ENCODE results near the gene CHDH.

CHDH gene

DNA sequence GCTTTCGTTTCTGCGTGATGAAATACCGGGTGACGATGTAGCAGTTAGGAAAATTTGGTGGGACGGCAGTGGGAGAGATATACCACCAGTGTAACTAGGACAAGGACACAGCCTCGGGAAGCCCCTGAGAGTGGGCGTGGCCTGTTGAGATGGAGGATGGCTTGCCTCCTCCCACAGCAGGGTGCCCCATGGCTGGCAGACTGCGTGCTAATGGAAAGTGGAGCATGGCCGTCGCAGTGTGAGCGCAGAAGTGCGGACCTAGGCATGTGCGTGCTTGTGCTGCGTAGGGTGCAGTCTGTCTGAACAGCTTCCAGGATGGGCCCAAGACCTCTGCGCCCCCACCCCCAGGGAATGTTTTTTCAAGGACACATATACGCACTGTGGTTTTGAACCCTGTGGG is 56.8 kb downstream of the CHDH start:
- no peaks in the 10 kb centered on the region for H3K36me3 ChIP-seq (ENCODE audit: insufficient read depth, low read length)
- H3K9me3 ChIP-seq (ENCODE audit: control insufficient read depth, insufficient read depth, low read length): no peaks in the 10 kb centered on the region
- peaks cover 6% of the 10 kb centered on the region; the same call in 1 of the 2 replicates for H3K4me1 ChIP-seq (ENCODE audit: insufficient read depth, low read length)
- H3K9ac ChIP-seq (ENCODE audit: low read depth, low read length): no peak overlapping the region

DNA sequence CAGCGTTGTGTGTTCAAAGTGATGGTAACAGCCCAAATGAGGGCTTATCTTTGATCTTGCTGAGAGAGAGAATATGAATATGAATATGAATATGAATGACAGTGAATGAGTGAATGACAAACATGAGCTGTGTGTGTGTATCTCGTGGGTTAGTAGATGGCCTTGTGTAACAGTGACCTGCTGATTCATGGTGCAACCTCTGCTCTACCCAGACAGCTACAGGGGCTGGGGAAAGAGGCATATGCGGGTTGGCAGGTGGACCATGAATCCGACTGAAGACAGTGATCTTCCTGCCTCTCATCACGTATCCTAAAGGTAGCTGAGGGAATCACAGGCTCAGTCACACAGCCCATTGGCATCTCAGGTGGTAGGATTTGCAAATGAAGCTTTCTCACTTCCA is 58.2 kb downstream of the CHDH start:
- Histone ChIP-seq H3K9ac (ENCODE audit: low read depth, low read length) (no peak overlapping the region), H3K4me1 (ENCODE audit: insufficient read depth, low read length) (no peaks in the 10 kb centered on the region), H3K9me3 (ENCODE audit: control insufficient read depth, insufficient read depth, low read length) (no peaks in the 10 kb centered on the region), H3K36me3 (ENCODE audit: insufficient read depth, low read length) (no peaks in the 10 kb centered on the region)

DNA sequence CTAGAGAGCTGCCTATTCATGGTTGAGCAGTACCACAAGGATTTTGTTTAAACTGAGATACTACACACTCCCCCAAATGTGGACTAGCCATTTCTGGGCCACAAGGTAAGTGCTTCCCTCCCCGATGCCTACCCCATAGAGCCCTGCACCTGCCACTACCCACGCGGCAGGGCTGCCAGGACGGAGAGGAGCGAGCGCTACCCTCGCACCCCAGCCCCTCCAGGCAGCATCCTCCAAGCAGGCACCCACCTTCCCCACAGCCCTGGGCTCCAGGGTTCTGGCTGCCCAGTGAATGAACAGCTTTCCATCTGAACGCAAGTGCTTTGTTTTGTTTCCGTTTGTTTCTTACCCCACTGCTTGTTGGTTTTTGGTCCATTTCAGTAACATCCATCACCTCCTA is 59.2 kb downstream of the CHDH start:
- H3K4me1 ChIP-seq (ENCODE audit: insufficient read depth, low read length): no peaks in the 10 kb centered on the region

DNA sequence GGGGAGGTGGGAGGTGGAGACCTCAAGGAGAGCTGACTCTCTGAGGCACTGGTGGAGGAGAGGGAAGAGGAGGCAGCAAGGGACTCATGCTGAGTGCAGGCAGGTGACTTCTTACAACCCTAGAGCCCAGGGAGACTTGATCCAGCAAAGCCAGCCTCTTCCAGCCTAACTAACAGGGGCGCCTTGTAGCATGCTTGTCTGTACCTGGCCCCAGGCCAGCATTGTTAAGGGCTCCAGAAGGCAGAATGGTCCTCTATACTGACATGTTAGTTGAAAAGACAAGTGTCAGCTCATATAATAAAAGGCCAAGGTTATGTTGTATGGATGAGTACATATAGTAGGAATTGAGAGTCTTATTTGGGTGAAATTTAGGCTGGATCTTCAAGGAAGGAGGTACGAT is 65.4 kb downstream of the CHDH start:
- Histone ChIP-seq H3K4me1 (ENCODE audit: insufficient read depth, low read length) (no peaks in the 10 kb centered on the region), H3K36me3 (ENCODE audit: insufficient read depth, low read length) (no peaks in the 10 kb centered on the region), H3K9me3 (ENCODE audit: control insufficient read depth, insufficient read depth, low read length) (no peaks in the 10 kb centered on the region), H3K9ac (ENCODE audit: low read depth, low read length) (no peak overlapping the region)

More for the DNA sequence above, 59.2 kb downstream of the CHDH start:
- H3K9me3 ChIP-seq (ENCODE audit: control insufficient read depth, insufficient read depth, low read length): no peaks in the 10 kb centered on the region
- no peaks in the 10 kb centered on the region for H3K36me3 ChIP-seq (ENCODE audit: insufficient read depth, low read length)
- no peak overlapping the region for H3K9ac ChIP-seq (ENCODE audit: low read depth, low read length)

DNA sequence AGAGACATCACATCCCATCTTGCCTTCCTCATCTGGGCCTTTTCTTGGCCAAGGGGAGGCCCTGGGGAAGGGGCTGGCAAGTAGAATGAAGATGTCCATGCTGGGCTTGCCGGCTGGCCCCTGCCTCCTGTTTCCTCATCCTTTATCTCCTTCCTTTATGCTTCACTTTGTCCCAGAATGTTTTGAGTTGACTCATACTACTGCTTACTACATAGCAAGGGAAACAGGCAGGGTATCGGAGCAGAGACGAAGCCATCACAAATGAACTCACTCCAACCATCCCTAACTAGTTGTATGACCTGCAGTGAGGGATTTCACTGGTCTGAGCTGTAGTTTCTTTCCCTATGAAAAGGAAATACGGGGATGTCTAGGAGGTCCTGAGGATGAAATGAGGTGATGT is 66.0 kb downstream of the CHDH start:
- Histone ChIP-seq H3K36me3 (ENCODE audit: insufficient read depth, low read length) (no peaks in the 10 kb centered on the region), H3K4me1 (ENCODE audit: insufficient read depth, low read length) (no peaks in the 10 kb centered on the region), H3K9ac (ENCODE audit: low read depth, low read length) (no peak overlapping the region), H3K9me3 (ENCODE audit: control insufficient read depth, insufficient read depth, low read length) (no peaks in the 10 kb centered on the region)

DNA sequence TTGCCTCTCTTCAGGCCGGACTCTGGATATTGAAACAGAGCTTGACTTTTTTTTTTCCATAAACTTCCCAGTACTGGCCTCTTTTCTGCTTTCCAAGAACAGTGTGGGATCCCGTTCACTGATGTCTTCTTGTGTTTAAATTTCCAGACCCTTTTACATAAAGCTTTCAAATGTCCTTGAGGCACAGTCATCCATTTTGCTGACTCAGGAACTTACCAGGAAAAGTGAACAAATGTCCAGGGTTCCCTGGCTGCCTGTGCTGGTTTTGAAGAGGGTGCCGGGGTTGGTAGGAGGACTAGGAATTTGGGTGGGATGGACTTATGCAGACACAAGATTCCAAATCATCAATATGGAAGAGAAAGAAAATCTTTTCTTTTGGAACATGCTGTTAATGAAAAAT is 68.1 kb downstream of the CHDH start:
- Histone ChIP-seq H3K9ac (ENCODE audit: low read depth, low read length) (no peak overlapping the region), H3K36me3 (ENCODE audit: insufficient read depth, low read length) (no peaks in the 10 kb centered on the region), H3K9me3 (ENCODE audit: control insufficient read depth, insufficient read depth, low read length) (no peaks in the 10 kb centered on the region), H3K4me1 (ENCODE audit: insufficient read depth, low read length) (no peaks in the 10 kb centered on the region)

DNA sequence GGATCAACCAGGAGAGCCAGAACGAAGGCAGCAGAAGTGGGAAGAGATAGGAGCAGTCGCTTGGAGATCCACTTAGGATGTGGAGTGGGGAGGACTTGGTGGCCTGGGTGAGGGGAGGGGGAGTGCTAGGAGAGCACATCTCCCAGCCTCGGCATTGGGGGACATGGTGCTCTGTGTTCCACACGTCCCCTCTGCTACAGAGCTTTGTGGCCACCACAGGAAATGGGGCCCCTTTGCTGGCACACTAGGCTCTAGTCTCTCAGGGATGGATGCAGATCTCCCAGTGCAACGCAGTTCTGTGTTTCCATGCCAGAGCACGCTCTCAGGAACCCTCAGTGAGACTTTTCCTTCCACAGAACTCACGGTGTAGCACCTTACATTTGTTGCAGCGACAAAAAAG is 68.8 kb downstream of the CHDH start:
- H3K9ac ChIP-seq (ENCODE audit: low read depth, low read length): no peak overlapping the region
- H3K4me1 ChIP-seq (ENCODE audit: insufficient read depth, low read length): no peaks in the 10 kb centered on the region
- H3K36me3 ChIP-seq (ENCODE audit: insufficient read depth, low read length): no peaks in the 10 kb centered on the region
- no peaks in the 10 kb centered on the region for H3K9me3 ChIP-seq (ENCODE audit: control insufficient read depth, insufficient read depth, low read length)

- Histone ChIP-seq H3K9ac (ENCODE audit: low read depth, low read length) (no peak overlapping the region), H3K9me3 (ENCODE audit: control insufficient read depth, insufficient read depth, low read length) (no peaks in the 10 kb centered on the region), H3K36me3 (ENCODE audit: insufficient read depth, low read length) (no peaks in the 10 kb centered on the region), H3K4me1 (ENCODE audit: insufficient read depth, low read length) (no peaks in the 10 kb centered on the region)
These were observed 69.6 kb downstream of the CHDH start for GRCh38 chr3:53776494-53777101.

GRCh38 chr3:53775834-53776251 is 70.4 kb downstream of the CHDH start:
- Histone ChIP-seq H3K9me3 (ENCODE audit: control insufficient read depth, insufficient read depth, low read length) (no peaks in the 10 kb centered on the region), H3K9ac (ENCODE audit: low read depth, low read length) (no peak overlapping the region), H3K4me1 (ENCODE audit: insufficient read depth, low read length) (no peaks in the 10 kb centered on the region), H3K36me3 (ENCODE audit: insufficient read depth, low read length) (no peaks in the 10 kb centered on the region)

DNA sequence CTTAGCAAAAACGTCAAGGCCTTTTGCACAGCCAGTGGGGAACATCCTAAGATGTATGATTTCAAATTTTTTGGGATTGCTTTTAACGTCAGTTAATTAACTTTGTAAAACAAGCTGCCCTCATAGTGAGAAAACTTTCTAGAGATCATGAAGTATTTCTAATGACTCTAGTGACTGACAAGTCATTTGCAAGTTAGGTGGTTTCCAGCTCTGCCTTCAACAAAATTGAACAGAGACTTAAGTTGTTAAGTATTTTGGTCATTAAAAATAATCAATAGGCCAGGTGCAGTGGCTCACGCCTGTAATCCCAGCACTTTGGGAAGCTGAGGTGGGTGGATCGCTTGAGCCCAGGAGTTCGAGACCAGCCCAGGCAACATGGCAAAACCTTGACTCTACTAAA is 71.2 kb downstream of the CHDH start:
- no peak overlapping the region for H3K9ac ChIP-seq (ENCODE audit: low read depth, low read length)
- no peaks in the 10 kb centered on the region for H3K9me3 ChIP-seq (ENCODE audit: control insufficient read depth, insufficient read depth, low read length)
- no peaks in the 10 kb centered on the region for H3K4me1 ChIP-seq (ENCODE audit: insufficient read depth, low read length)
- no peaks in the 10 kb centered on the region for H3K36me3 ChIP-seq (ENCODE audit: insufficient read depth, low read length)

GRCh38 chr3:53774414-53774813 is 71.8 kb downstream of the CHDH start:
- Histone ChIP-seq H3K36me3 (ENCODE audit: insufficient read depth, low read length) (no peaks in the 10 kb centered on the region), H3K4me1 (ENCODE audit: insufficient read depth, low read length) (no peaks in the 10 kb centered on the region), H3K9ac (ENCODE audit: low read depth, low read length) (no peak overlapping the region), H3K9me3 (ENCODE audit: control insufficient read depth, insufficient read depth, low read length) (no peaks in the 10 kb centered on the region)

DNA sequence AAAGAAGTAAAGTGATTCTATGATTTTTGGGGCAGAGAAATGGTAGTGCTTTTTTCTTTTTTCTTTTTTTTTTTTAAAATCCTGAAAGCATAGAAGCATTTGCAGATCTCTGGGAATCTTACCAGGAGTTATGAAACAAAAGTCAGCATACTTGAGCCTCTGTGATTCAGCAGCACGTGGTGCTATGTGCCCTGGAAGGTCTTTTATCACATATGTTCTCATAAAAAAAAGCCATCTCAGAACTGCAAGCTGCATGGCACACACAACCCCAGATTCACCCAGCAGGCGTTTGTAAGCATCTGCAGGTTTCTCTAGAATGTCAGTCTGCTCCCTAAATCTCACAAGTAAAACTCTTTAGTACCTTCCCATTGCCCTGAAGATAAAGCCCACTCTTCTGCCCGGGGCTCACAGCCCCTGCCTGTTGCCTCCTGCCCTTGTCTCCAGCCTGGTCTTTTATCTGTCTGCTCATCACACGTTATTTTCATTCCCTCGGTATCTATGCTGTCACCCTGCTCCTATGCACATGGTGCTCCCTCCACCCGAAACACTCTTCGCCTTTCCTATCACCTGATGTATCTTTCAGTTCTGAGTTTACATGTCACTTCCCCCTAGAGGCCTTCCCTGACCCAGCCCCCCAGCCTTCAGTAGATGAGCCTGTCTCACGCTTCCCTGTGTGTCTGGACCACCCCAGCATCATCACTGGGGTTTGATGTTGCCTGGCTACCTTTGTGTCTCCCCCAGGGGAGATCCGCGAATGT is 72.4 kb downstream of the CHDH start:
- no peaks in the 10 kb centered on the region for H3K36me3 ChIP-seq (ENCODE audit: insufficient read depth, low read length)
- no peaks in the 10 kb centered on the region for H3K9me3 ChIP-seq (ENCODE audit: control insufficient read depth, insufficient read depth, low read length)
- no peak overlapping the region for H3K9ac ChIP-seq (ENCODE audit: low read depth, low read length)
- 0 out of 2 replicates have a peak, but pooled peaks cover 2% of the 10 kb centered on the region for H3K4me1 ChIP-seq (ENCODE audit: insufficient read depth, low read length)

- Histone ChIP-seq H3K36me3 (ENCODE audit: insufficient read depth, low read length) (no peaks in the 10 kb centered on the region), H3K9me3 (ENCODE audit: control insufficient read depth, insufficient read depth, low read length) (no peaks in the 10 kb centered on the region), H3K4me1 (ENCODE audit: insufficient read depth, low read length) (0 out of 2 replicates have a peak, but pooled peaks cover 5% of the 10 kb centered on the region), H3K9ac (ENCODE audit: low read depth, low read length) (no peak overlapping the region)
These were observed 73.2 kb downstream of the CHDH start for GRCh38 chr3:53773021-53773436.

DNA sequence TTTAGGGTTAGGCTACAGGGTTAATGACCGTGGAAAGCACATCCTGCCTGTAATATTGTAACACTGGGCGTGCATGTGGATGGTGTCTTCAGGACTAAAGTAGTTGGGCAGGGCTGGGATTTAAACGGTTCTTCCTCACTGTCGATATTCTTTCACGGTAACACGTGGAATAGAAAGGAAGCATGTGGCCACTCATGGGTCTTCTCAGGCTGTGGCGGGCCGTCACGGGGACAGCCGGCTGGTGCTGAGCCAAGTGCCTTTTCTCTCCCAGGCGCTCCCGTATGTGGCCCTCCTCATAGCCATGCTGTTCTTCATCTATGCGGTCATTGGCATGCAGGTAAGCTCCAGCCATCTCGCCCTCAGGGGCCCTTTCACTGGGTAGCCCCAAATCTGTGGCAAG is 73.7 kb downstream of the CHDH start:
- H3K36me3 ChIP-seq (ENCODE audit: insufficient read depth, low read length): no peaks in the 10 kb centered on the region
- H3K9ac ChIP-seq (ENCODE audit: low read depth, low read length): no peak overlapping the region
- no peaks in the 10 kb centered on the region for H3K9me3 ChIP-seq (ENCODE audit: control insufficient read depth, insufficient read depth, low read length)
- H3K4me1 ChIP-seq (ENCODE audit: insufficient read depth, low read length): 0 out of 2 replicates have a peak, but pooled peaks cover 5% of the 10 kb centered on the region

Data from ES-I3 (cell line).